ENCODE data around the gene SIX4. TPM values are rescaled to one million over a fixed set of nuclear protein-coding genes. Genes with fewer than 3 reads are reported as not detected.

Gene SIX4
- total and polyA plus RNA-seq, 4 donors: 1.0 to 7.1 (median 3.2) TPM

DNA sequence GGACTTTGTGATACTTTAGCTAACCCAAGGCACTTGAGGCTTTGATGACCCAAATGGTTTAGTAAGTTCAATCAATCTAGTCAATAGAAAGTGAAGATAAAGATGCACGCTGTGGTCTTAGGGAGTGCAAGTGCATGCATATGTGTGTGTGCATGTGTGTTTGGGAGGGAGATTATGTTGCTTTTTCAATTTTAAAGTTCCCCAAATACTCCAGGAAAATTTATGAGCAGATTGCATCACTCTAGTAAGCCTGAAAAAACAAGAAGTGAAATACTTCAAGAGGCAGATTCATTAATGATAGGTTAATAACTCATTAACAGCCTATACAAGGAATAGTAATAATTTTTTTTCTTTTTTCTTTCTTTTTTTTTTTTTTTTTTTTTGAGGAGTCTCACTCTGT is 62.4 kb downstream of the SIX4 start:
- TF ChIP-seq, protein P1, sequence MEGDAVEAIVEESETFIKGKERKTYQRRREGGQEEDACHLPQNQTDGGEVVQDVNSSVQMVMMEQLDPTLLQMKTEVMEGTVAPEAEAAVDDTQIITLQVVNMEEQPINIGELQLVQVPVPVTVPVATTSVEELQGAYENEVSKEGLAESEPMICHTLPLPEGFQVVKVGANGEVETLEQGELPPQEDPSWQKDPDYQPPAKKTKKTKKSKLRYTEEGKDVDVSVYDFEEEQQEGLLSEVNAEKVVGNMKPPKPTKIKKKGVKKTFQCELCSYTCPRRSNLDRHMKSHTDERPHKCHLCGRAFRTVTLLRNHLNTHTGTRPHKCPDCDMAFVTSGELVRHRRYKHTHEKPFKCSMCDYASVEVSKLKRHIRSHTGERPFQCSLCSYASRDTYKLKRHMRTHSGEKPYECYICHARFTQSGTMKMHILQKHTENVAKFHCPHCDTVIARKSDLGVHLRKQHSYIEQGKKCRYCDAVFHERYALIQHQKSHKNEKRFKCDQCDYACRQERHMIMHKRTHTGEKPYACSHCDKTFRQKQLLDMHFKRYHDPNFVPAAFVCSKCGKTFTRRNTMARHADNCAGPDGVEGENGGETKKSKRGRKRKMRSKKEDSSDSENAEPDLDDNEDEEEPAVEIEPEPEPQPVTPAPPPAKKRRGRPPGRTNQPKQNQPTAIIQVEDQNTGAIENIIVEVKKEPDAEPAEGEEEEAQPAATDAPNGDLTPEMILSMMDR (IDR thresholded peaks at IDR 0.05; ENCODE audit: control extremely low read depth, extremely low read depth): no peak
- ATAC-seq (ENCODE audit: insufficient read depth, low FRiP score): no peak
- Histone ChIP-seq H3K9me3 (ENCODE audit: control insufficient read depth in 4 of 4, insufficient read depth in 3 of 4, low read length in 3 of 4) (peaks cover 0 to under 1% (median 0%) of the 10 kb centered on the region in 4 donors), H3K4me1 (ENCODE audit: control insufficient read depth in 5 of 5, insufficient read depth in 5 of 5, low read length in 5 of 5) (peaks cover 0 to 10% (median 2%) of the 10 kb centered on the region in 5 donors), H3K27me3 (ENCODE audit: control insufficient read depth in 3 of 3, insufficient read depth in 3 of 3, low read length in 2 of 3) (peaks cover 0 to 34% (median 17%) of the 10 kb centered on the region in 3 donors), H3K4me3 (no peak overlapping the region), H3K9ac (ENCODE audit: insufficient read depth in 1 of 2, low read length in 2 of 2) (no peak overlapping the region), H3K36me3 (ENCODE audit: control insufficient read depth in 4 of 4, insufficient read depth in 4 of 4, low read length in 4 of 4) (no peaks in the 10 kb centered on the region), H3K27ac (ENCODE audit: low read depth in 1 of 2, low read length in 1 of 2) (no peak overlapping the region)
- 38 to 68% methylated on average over 1 of the region's 1 CpG for WGBS, 2 donors
- DNase-seq: no peak

Other genes starting within 250 kb of the SIX4 start
- gene C14orf39, start 238.3 kb downstream of the SIX4 start, total RNA-seq: 1 to 10 TPM in 1 of 2 donors, under 1 TPM in 1; 0.64 to 1.1 TPM
- under 1 TPM; 0.02 to 0.08 TPM for gene C14orf39, start 238.3 kb downstream of the SIX4 start, polyA plus RNA-seq
- not detected for gene SIX6, start 215.2 kb downstream of the SIX4 start, total RNA-seq
- gene SIX6, start 215.2 kb downstream of the SIX4 start, polyA plus RNA-seq: not detected
- 1 to 10 TPM; 5.0 to 5.9 TPM for gene SIX1, start 74.9 kb downstream of the SIX4 start, total RNA-seq
- 1 to 10 TPM; 2.1 to 2.7 TPM for gene SIX1, start 74.9 kb downstream of the SIX4 start, polyA plus RNA-seq
- 10 to 100 TPM; 25.5 to 85.5 TPM for gene MNAT1, start 10.4 kb upstream of the SIX4 start, total RNA-seq
- 10 to 100 TPM; 16.7 to 17.7 TPM for gene MNAT1, start 10.4 kb upstream of the SIX4 start, polyA plus RNA-seq